T-helper 2 cell treated with Interferon-gamma antibody and Interleukin-4, amounts not matched to agents 5 μg/mL and 100 μg/mL, for 36 hours (primary cell): ENCODE results near the gene VPS50.
A peak's percentile ranks its signal among the peaks of the same experiment; 100 is the strongest.

Experiments
- DNase-seq: peaks from one replicate; pipeline ENCODE4 v3.0.0; 2021; ENCODE audit warnings: low spot score
- H3K27ac Mint-ChIP-seq: one replicate; pipeline ENCODE4 v1.8.0; 2021; ENCODE audit warnings: mild to moderate bottlenecking, mixed read lengths
- H3K27me3 Mint-ChIP-seq: one replicate; pipeline ENCODE4 v1.8.0; 2021; ENCODE audit warnings: low read depth, mixed read lengths
- H3K36me3 Mint-ChIP-seq: one replicate; pipeline ENCODE4 v1.8.0; 2021; ENCODE audit warnings: low read depth, mixed read lengths
- H3K4me1 Mint-ChIP-seq: one replicate; pipeline ENCODE4 v1.8.0; 2021; ENCODE audit warnings: low read depth, mixed read lengths
- H3K4me3 Mint-ChIP-seq: one replicate; pipeline ENCODE4 v1.8.0; 2022; ENCODE audit warnings: mild to moderate bottlenecking, moderate library complexity, mixed read lengths
- H3K9me3 Mint-ChIP-seq: one replicate; pipeline ENCODE4 v1.8.0; 2021; ENCODE audit warnings: mixed read lengths

Gene VPS50

GRCh38 chr7:93218997-93219827 is 13.0 kb upstream of the VPS50 start:
- DNase-seq, result no peak
- Mint-ChIP-seq H3K36me3 (no peaks in the 10 kb centered on the region), H3K27me3 (peaks cover 24% of the 10 kb centered on the region), H3K4me3 (no peak overlapping the region), H3K4me1 (no peaks in the 10 kb centered on the region), H3K27ac (no peak overlapping the region), H3K9me3 (no peaks in the 10 kb centered on the region)

- no peak for DNase-seq
- Mint-ChIP-seq H3K27ac (no peak overlapping the region), H3K27me3 (peaks cover 24% of the 10 kb centered on the region), H3K9me3 (no peaks in the 10 kb centered on the region), H3K4me3 (no peak overlapping the region), H3K4me1 (no peaks in the 10 kb centered on the region), H3K36me3 (no peaks in the 10 kb centered on the region)
Measured at GRCh38 chr7:93219868-93220267, 12.3 kb upstream of the VPS50 start.

GRCh38 chr7:93226310-93226709 is 5.9 kb upstream of the VPS50 start, which contains the start of gene HEPACAM2:
Gene HEPACAM2, minus strand, starts transcription at chr7:93226469.
- Mint-ChIP-seq H3K4me1 (peaks cover 12% of the 10 kb centered on the region), H3K9me3 (no peaks in the 10 kb centered on the region), H3K4me3 (no peak within 1 kb of the TSS), H3K27me3 (peaks cover 32% of the 10 kb centered on the region), H3K36me3 (no peaks in the 10 kb centered on the region), H3K27ac (no peak within 1 kb of the TSS)
- DNase-seq, result no peak

- no peak overlapping the region for H3K4me3 Mint-ChIP-seq
- H3K27ac Mint-ChIP-seq, result peak overlapping the region; percentile 28
- DNase-seq, result no peak
Measured at GRCh38 chr7:93228302-93228701, 3.9 kb upstream of the VPS50 start.

GRCh38 chr7:93231259-93231658 is 907 bp upstream of the VPS50 start:
- Mint-ChIP-seq H3K9me3 (no peaks in the 10 kb centered on the region), H3K4me1 (peaks cover 20% of the 10 kb centered on the region), H3K27ac (peak overlapping the region; percentile 94), H3K4me3 (peak overlapping the region; percentile 99), H3K36me3 (no peaks in the 10 kb centered on the region), H3K27me3 (peaks cover 15% of the 10 kb centered on the region)
- DNase-seq, result no peak

More at GRCh38 chr7:93228302-93228701, 3.9 kb upstream of the VPS50 start:
- Mint-ChIP-seq H3K9me3 (no peaks in the 10 kb centered on the region), H3K36me3 (no peaks in the 10 kb centered on the region), H3K4me1 (peaks cover 20% of the 10 kb centered on the region), H3K27me3 (peaks cover 27% of the 10 kb centered on the region)

- Mint-ChIP-seq H3K4me1 (peaks cover 20% of the 10 kb centered on the region), H3K36me3 (no peaks in the 10 kb centered on the region), H3K27ac (peak overlapping the region; percentile 94), H3K4me3 (peak overlapping the region; percentile 99), H3K9me3 (no peaks in the 10 kb centered on the region), H3K27me3 (peaks cover 6% of the 10 kb centered on the region)
- DNase-seq, result no peak
Measured at GRCh38 chr7:93232673-93233018, 480 bp downstream of the VPS50 start.

- no peaks in the 10 kb centered on the region for H3K36me3 Mint-ChIP-seq
- peaks cover 8% of the 10 kb centered on the region for H3K4me1 Mint-ChIP-seq
- H3K27me3 Mint-ChIP-seq, result peaks cover 1% of the 10 kb centered on the region
- no peak for DNase-seq
- no peak overlapping the region for H3K4me3 Mint-ChIP-seq
- no peaks in the 10 kb centered on the region for H3K9me3 Mint-ChIP-seq
- H3K27ac Mint-ChIP-seq, result no peak overlapping the region
Measured at GRCh38 chr7:93235541-93235940, 3.4 kb downstream of the VPS50 start.

- H3K36me3 Mint-ChIP-seq, result no peaks in the 10 kb centered on the region
- H3K27me3 Mint-ChIP-seq, result no peaks in the 10 kb centered on the region
- no peak overlapping the region for H3K27ac Mint-ChIP-seq
- H3K4me3 Mint-ChIP-seq, result no peak overlapping the region
- H3K9me3 Mint-ChIP-seq, result no peaks in the 10 kb centered on the region
- no peaks in the 10 kb centered on the region for H3K4me1 Mint-ChIP-seq
- DNase-seq, result no peak
Measured at GRCh38 chr7:93238131-93238530, 6.0 kb downstream of the VPS50 start.

- Mint-ChIP-seq H3K27me3 (no peaks in the 10 kb centered on the region), H3K36me3 (no peaks in the 10 kb centered on the region), H3K4me3 (no peak overlapping the region), H3K9me3 (no peaks in the 10 kb centered on the region), H3K4me1 (no peaks in the 10 kb centered on the region), H3K27ac (no peak overlapping the region)
- no peak for DNase-seq
Measured at GRCh38 chr7:93238748-93239147, 6.6 kb downstream of the VPS50 start.

- no peaks in the 10 kb centered on the region for H3K27me3 Mint-ChIP-seq
- H3K27ac Mint-ChIP-seq, result no peak overlapping the region
- H3K36me3 Mint-ChIP-seq, result no peaks in the 10 kb centered on the region
- H3K4me3 Mint-ChIP-seq, result no peak overlapping the region
- peaks cover 1% of the 10 kb centered on the region for H3K4me1 Mint-ChIP-seq
- DNase-seq, result no peak
- H3K9me3 Mint-ChIP-seq, result no peaks in the 10 kb centered on the region
Measured at GRCh38 chr7:93239824-93240223, 7.7 kb downstream of the VPS50 start.

GRCh38 chr7:93242106-93242505 is 9.9 kb downstream of the VPS50 start:
- no peaks in the 10 kb centered on the region for H3K36me3 Mint-ChIP-seq
- peaks cover 7% of the 10 kb centered on the region for H3K4me1 Mint-ChIP-seq
- no peaks in the 10 kb centered on the region for H3K9me3 Mint-ChIP-seq
- no peak overlapping the region for H3K27ac Mint-ChIP-seq
- no peak overlapping the region for H3K4me3 Mint-ChIP-seq
- no peak for DNase-seq
- no peaks in the 10 kb centered on the region for H3K27me3 Mint-ChIP-seq

GRCh38 chr7:93245525-93246432 is 13.6 kb downstream of the VPS50 start:
- Mint-ChIP-seq H3K4me1 (peaks cover 7% of the 10 kb centered on the region), H3K27me3 (no peaks in the 10 kb centered on the region), H3K27ac (no peak overlapping the region), H3K9me3 (no peaks in the 10 kb centered on the region), H3K36me3 (no peaks in the 10 kb centered on the region), H3K4me3 (no peak overlapping the region)
- no peak for DNase-seq

GRCh38 chr7:93249491-93250148 is 17.5 kb downstream of the VPS50 start:
- Mint-ChIP-seq H3K9me3 (no peaks in the 10 kb centered on the region), H3K27me3 (no peaks in the 10 kb centered on the region), H3K27ac (no peak overlapping the region), H3K4me1 (peaks cover 7% of the 10 kb centered on the region), H3K4me3 (no peak overlapping the region), H3K36me3 (no peaks in the 10 kb centered on the region)
- DNase-seq, result no peak

GRCh38 chr7:93258661-93259060 is 26.5 kb downstream of the VPS50 start:
- Mint-ChIP-seq H3K9me3 (no peaks in the 10 kb centered on the region), H3K27me3 (no peaks in the 10 kb centered on the region), H3K27ac (no peak overlapping the region), H3K4me1 (no peaks in the 10 kb centered on the region), H3K36me3 (peaks cover 1% of the 10 kb centered on the region), H3K4me3 (no peak overlapping the region)
- DNase-seq, result no peak
